Measurements from ENCODE around the gene EPM2A. TPM values are rescaled to one million over a fixed set of nuclear protein-coding genes. Genes with fewer than 3 reads are reported as not detected.

The EPM2A gene
- total RNA-seq, 1 experiment from 2014 or later: 6.4 TPM

- no peaks in the 10 kb centered on the region for H3K9me2 ChIP-seq (ENCODE audit: insufficient read depth)
- CTCF ChIA-PET: no interaction called here
- H3K79me2 ChIP-seq (ENCODE audit: insufficient read depth, low read length): no peaks in the 10 kb centered on the region
- TF ChIP-seq FOSL1 (IDR thresholded peaks at IDR 0.05; ENCODE audit: low read depth) (no peak), EZH2phosphoT487 (IDR thresholded peaks at IDR 0.05; ENCODE audit: borderline replicate concordance) (no peak)
- POLR2A ChIA-PET: no interaction called here
- H3K27me3 ChIP-seq (ENCODE audit: insufficient read depth, low read length): no peaks in the 10 kb centered on the region
- H3K36me3 ChIP-seq (ENCODE audit: control insufficient read depth in 1 of 2, insufficient read depth in 2 of 2, low read length in 2 of 2): no peaks in the 10 kb centered on the region
- RAD21 ChIA-PET (ENCODE audit: low non-redundant PET in 1 of 2, low total read pairs in 2 of 2, uncharacterized antibody in 2 of 2, unreplicated experiment in 2 of 2): no interaction called here
- no TSS peak for BruUV-seq (replicated peaks)
- H4K20me1 ChIP-seq (ENCODE audit: insufficient read depth): no peaks in the 10 kb centered on the region
- no peak overlapping the region for H3K4me3 ChIP-seq (replicated peaks in 1 of 2; ENCODE audit: low read depth in 1 of 2, low read length in 2 of 2)
- no peak for ATAC-seq
- no peaks in the 10 kb centered on the region for H3K9me3 ChIP-seq (ENCODE audit: control insufficient read depth in 1 of 2, insufficient read depth in 1 of 2, low read depth in 1 of 2, low read length in 2 of 2)
- intact Hi-C loops (cut with micrococcal nuclease): loop anchor here (10.0 kb wide), 1 partner anchor 235 kb away; the partner anchor contains the start of gene SHPRH
- H3K4me1 ChIP-seq (ENCODE audit: control insufficient read depth in 1 of 2, insufficient read depth in 2 of 2, low read length in 2 of 2): peaks cover 5 to 8% of the 10 kb centered on the region in 2 experiments; a peak in 3 of 4 replicates
- H3K27ac ChIP-seq (ENCODE audit: low read depth, low read length): no peak overlapping the region
- no peak for DNase-seq (ENCODE audit: low read depth, low spot score)
- no peak overlapping the region for H2AFZ ChIP-seq (ENCODE audit: low read depth, low read length, poor library complexity, severe bottlenecking)
- no peak overlapping the region for H3K4me2 ChIP-seq (ENCODE audit: low read length)
- no peak overlapping the region for H3K9ac ChIP-seq (ENCODE audit: low read length)
Observed at GRCh38 chr6:145729887-145730286, 5.4 kb downstream of the EPM2A start.

- Histone ChIP-seq H3K36me3 (ENCODE audit: control insufficient read depth in 1 of 2, insufficient read depth in 2 of 2, low read length in 2 of 2) (no peaks in the 10 kb centered on the region), H3K4me1 (ENCODE audit: control insufficient read depth in 1 of 2, insufficient read depth in 2 of 2, low read length in 2 of 2) (peaks cover 2 to 3% of the 10 kb centered on the region in 2 experiments; a peak in 3 of 4 replicates), H3K4me3 (replicated peaks in 1 of 2; ENCODE audit: low read depth in 1 of 2, low read length in 2 of 2) (no peak overlapping the region), H3K9me2 (ENCODE audit: insufficient read depth) (no peaks in the 10 kb centered on the region), H4K20me1 (ENCODE audit: insufficient read depth) (no peaks in the 10 kb centered on the region), H3K9me3 (ENCODE audit: control insufficient read depth in 1 of 2, insufficient read depth in 1 of 2, low read depth in 1 of 2, low read length in 2 of 2) (no peaks in the 10 kb centered on the region), H3K4me2 (ENCODE audit: low read length) (no peak overlapping the region), H3K27me3 (ENCODE audit: insufficient read depth, low read length) (no peaks in the 10 kb centered on the region), H3K9ac (ENCODE audit: low read length) (no peak overlapping the region), H3K27ac (ENCODE audit: low read depth, low read length) (no peak overlapping the region), H3K79me2 (ENCODE audit: insufficient read depth, low read length) (no peaks in the 10 kb centered on the region), H2AFZ (ENCODE audit: low read depth, low read length, poor library complexity, severe bottlenecking) (no peak overlapping the region)
- ATAC-seq (no peak), DNase-seq (ENCODE audit: low read depth, low spot score) (no peak)
- no TSS peak for BruUV-seq (replicated peaks)
- CTCF ChIA-PET: no interaction called here
- TF ChIP-seq ZFX (IDR thresholded peaks at IDR 0.05) (no peak), CTCF (IDR thresholded peaks at IDR 0.05 in 2 of 3, conservative IDR thresholded peaks at IDR 0.05 in 1 of 3; ENCODE audit: borderline replicate concordance in 1 of 3, insufficient read depth in 1 of 3, low read depth in 2 of 3, low read length in 2 of 3) (no peak), EZH2 (IDR thresholded peaks at IDR 0.05) (no peak), CEBPB (IDR thresholded peaks at IDR 0.05; ENCODE audit: low read depth) (no peak), SP1 (IDR thresholded peaks at IDR 0.05; ENCODE audit: low read depth) (no peak)
- TF ChIP-seq, protein P1, sequence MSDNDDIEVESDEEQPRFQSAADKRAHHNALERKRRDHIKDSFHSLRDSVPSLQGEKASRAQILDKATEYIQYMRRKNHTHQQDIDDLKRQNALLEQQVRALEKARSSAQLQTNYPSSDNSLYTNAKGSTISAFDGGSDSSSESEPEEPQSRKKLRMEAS (IDR thresholded peaks at IDR 0.05): no peak
- POLR2A ChIA-PET: no interaction called here
- RAD21 ChIA-PET (ENCODE audit: low non-redundant PET in 1 of 2, low total read pairs in 2 of 2, uncharacterized antibody in 2 of 2, unreplicated experiment in 2 of 2): no interaction called here
- intact Hi-C loops (cut with micrococcal nuclease): no loop called here
Observed at GRCh38 chr6:145728444-145729385, 6.6 kb downstream of the EPM2A start.
